ENCODE data around the gene FCRL1. TPM values are rescaled to one million over a fixed set of nuclear protein-coding genes. Genes with fewer than 3 reads are reported as not detected.

Gene FCRL1
- total RNA-seq, 1 donor from 2014 or later: not detected

DNA sequence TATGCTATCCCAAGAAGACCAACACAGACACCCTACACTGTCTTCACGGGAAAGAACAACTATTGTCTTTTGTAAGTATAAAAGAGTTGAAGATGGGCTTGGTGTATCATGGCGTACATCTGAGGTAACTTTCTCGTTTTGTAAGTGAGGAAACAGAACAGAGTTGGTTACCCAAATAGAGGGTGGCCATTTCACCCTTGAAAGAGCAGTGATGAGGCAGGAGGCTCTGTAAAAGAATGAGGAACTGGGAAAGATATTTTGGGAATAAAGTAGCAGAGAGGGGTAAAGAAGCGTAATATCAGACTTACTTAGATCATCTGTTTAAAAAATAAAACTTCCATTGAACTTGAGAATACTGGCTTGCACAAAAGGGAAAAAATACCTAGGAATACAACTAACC lies 61.9 kb downstream of the FCRL1 start:
- Mint-ChIP-seq H3K36me3 (ENCODE audit: low read depth, unreplicated experiment) (no peaks in the 10 kb centered on the region), H3K4me3 (ENCODE audit: unreplicated experiment) (no peak overlapping the region), H3K27ac (ENCODE audit: unreplicated experiment) (no peak overlapping the region), H3K9me3 (ENCODE audit: unreplicated experiment) (no peaks in the 10 kb centered on the region), H3K4me1 (ENCODE audit: unreplicated experiment) (no peaks in the 10 kb centered on the region), H3K27me3 (ENCODE audit: unreplicated experiment) (no peaks in the 10 kb centered on the region)
- no peak for DNase-seq (ENCODE audit: low spot score)
- TF ChIP-seq, protein P1, sequence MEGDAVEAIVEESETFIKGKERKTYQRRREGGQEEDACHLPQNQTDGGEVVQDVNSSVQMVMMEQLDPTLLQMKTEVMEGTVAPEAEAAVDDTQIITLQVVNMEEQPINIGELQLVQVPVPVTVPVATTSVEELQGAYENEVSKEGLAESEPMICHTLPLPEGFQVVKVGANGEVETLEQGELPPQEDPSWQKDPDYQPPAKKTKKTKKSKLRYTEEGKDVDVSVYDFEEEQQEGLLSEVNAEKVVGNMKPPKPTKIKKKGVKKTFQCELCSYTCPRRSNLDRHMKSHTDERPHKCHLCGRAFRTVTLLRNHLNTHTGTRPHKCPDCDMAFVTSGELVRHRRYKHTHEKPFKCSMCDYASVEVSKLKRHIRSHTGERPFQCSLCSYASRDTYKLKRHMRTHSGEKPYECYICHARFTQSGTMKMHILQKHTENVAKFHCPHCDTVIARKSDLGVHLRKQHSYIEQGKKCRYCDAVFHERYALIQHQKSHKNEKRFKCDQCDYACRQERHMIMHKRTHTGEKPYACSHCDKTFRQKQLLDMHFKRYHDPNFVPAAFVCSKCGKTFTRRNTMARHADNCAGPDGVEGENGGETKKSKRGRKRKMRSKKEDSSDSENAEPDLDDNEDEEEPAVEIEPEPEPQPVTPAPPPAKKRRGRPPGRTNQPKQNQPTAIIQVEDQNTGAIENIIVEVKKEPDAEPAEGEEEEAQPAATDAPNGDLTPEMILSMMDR (IDR thresholded peaks at IDR 0.05; ENCODE audit: unreplicated experiment): no peak

DNA sequence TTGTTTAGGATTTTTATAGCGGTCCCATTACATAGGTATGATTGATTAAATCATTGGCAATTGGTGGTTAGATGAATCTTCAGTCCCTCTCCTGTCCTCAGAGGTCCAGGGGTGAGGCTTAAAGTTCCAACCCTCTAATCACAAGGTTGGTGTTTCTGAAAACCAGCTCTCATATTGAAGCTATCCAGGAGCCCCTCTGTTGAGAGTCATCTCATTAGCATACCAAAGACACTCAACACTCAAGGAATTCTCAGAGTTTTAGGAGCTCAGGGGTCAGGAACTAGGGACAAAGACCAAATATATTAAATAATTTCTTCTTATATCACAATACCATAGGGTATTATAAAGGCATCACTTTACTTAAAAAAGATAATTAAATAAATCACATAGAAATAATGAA lies 66.3 kb downstream of the FCRL1 start:
- no peak for DNase-seq (ENCODE audit: low spot score)

DNA sequence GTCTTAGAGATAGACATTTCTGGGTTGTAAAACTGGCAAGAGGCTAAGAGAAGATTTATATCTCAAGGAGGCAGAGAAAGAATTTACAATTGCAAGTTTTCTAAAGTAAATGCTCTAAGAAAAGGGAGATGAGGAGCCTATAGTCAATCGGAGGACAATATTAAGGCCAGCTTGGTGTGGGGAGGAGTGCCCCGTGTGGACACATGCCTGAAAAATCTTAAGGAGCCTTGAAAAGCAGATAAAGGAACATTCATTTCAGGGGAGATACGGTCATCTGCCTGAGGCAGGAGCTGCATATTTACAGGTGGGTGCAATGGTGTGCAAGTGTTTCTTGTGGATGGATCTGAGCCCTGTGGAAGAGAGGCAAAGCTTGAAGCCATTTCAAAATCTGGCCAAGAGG lies 68.6 kb downstream of the FCRL1 start:
- no peaks in the 10 kb centered on the region for H3K27me3 Mint-ChIP-seq (ENCODE audit: unreplicated experiment)
- H3K4me1 Mint-ChIP-seq (ENCODE audit: unreplicated experiment): peaks cover 15% of the 10 kb centered on the region
- no peak overlapping the region for H3K4me3 Mint-ChIP-seq (ENCODE audit: unreplicated experiment)
- no peak overlapping the region for H3K27ac Mint-ChIP-seq (ENCODE audit: unreplicated experiment)
- no peaks in the 10 kb centered on the region for H3K9me3 Mint-ChIP-seq (ENCODE audit: unreplicated experiment)
- no peaks in the 10 kb centered on the region for H3K36me3 Mint-ChIP-seq (ENCODE audit: low read depth, unreplicated experiment)
- TF ChIP-seq, protein P1 (IDR thresholded peaks at IDR 0.05; ENCODE audit: unreplicated experiment): no peak
- DNase-seq (ENCODE audit: low spot score): no peak

More for the DNA sequence above, 66.3 kb downstream of the FCRL1 start:
- Mint-ChIP-seq H3K9me3 (ENCODE audit: unreplicated experiment) (no peaks in the 10 kb centered on the region), H3K27ac (ENCODE audit: unreplicated experiment) (no peak overlapping the region), H3K27me3 (ENCODE audit: unreplicated experiment) (no peaks in the 10 kb centered on the region), H3K4me1 (ENCODE audit: unreplicated experiment) (no peaks in the 10 kb centered on the region), H3K4me3 (ENCODE audit: unreplicated experiment) (no peak overlapping the region), H3K36me3 (ENCODE audit: low read depth, unreplicated experiment) (no peaks in the 10 kb centered on the region)
- TF ChIP-seq, protein P1 (IDR thresholded peaks at IDR 0.05; ENCODE audit: unreplicated experiment): no peak

DNA sequence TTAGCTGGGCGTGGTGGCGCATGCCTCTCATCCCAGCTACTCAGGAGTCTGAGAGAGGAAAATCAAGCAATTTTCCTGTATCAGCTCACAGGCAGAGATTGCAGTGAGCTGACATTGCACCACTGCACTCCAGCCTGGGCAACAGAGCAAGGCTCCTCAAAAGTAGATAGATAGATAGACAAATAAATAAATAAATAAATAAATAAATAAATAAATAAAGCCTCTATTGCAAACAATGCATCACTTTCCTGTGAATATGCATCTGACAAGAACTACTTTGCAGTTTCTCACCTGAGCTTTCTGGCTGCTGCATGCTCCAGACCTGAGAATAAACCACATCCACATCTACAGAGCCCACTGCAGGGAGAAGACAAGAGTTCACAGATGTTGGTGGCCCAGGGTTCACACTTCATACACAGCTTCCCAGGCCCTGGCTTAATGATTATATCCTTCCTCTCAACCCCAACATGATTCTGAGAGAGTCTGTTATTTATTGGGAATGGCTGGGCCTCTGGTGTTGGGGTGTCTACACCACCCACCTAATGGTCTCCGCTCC lies 71.6 kb downstream of the FCRL1 start:
- no peak overlapping the region for H3K4me3 Mint-ChIP-seq (ENCODE audit: unreplicated experiment)
- DNase-seq (ENCODE audit: low spot score): no peak
- TF ChIP-seq, protein P1 (IDR thresholded peaks at IDR 0.05; ENCODE audit: unreplicated experiment): no peak
- H3K27ac Mint-ChIP-seq (ENCODE audit: unreplicated experiment): no peak overlapping the region
- H3K36me3 Mint-ChIP-seq (ENCODE audit: low read depth, unreplicated experiment): no peaks in the 10 kb centered on the region
- H3K27me3 Mint-ChIP-seq (ENCODE audit: unreplicated experiment): no peaks in the 10 kb centered on the region
- peaks cover 15% of the 10 kb centered on the region for H3K4me1 Mint-ChIP-seq (ENCODE audit: unreplicated experiment)
- H3K9me3 Mint-ChIP-seq (ENCODE audit: unreplicated experiment): no peaks in the 10 kb centered on the region

Other genes with a start within 250 kb of the FCRL1 start
- not detected for gene FCRL4, start 222.0 kb downstream of the FCRL1 start, total RNA-seq (ENCODE audit: unreplicated experiment)
- gene FCRL3, start 119.4 kb downstream of the FCRL1 start, total RNA-seq (ENCODE audit: unreplicated experiment): not detected
- gene FCRL2, start 43.0 kb downstream of the FCRL1 start, total RNA-seq (ENCODE audit: unreplicated experiment): not detected
- gene CD5L, start 21.7 kb upstream of the FCRL1 start, total RNA-seq (ENCODE audit: unreplicated experiment): not detected
- gene KIRREL1, start 173.5 kb upstream of the FCRL1 start, total RNA-seq (ENCODE audit: unreplicated experiment): 66.8 TPM